Natural killer cell (primary cell): ENCODE results near the gene ATXN1. TPM values are rescaled to one million over a fixed set of nuclear protein-coding genes. Genes with fewer than 3 reads are reported as not detected.

ENCODE experiments used
- ATAC-seq, 3 donors: fragments of 150-1000 bp in 2 of 3; fragments of 200-7000 bp in 1 of 3; cut with Tn5 transposase; 1 replicate in 1 of 3; 2 replicates in 2 of 3; pipeline ENCODE4 v1.10.0; 2021; ENCODE audit warnings: mild to moderate bottlenecking in 2 of 3, moderate library complexity in 2 of 3
- DNase-seq, 2 donors: peaks; one replicate each; pipeline versions ENCODE4 v3.0.0 to v3.0.0-alpha.2; 2013 to 2021; ENCODE audit warnings: mixed read lengths in 1 of 2
- H3K27ac ChIP-seq: one replicate; pipeline ENCODE4 v1.5.1; 2013; ENCODE audit warnings: mild to moderate bottlenecking, low read length
- H3K27me3 ChIP-seq: one replicate; pipeline ENCODE4 v1.6.1; 2013; ENCODE audit warnings: low read length; ENCODE audit not compliant: control insufficient read depth, insufficient read depth
- H3K36me3 ChIP-seq: one replicate; pipeline ENCODE4 v1.6.1; 2013; ENCODE audit warnings: low read length; ENCODE audit not compliant: control insufficient read depth, insufficient read depth
- H3K4me1 ChIP-seq: one replicate; pipeline ENCODE4 v1.6.1; 2013; ENCODE audit warnings: low read length; ENCODE audit not compliant: control insufficient read depth, insufficient read depth
- H3K4me3 ChIP-seq: one replicate; pipeline ENCODE4 v1.5.1; 2013; ENCODE audit warnings: low read length
- H3K9me3 ChIP-seq: one replicate; pipeline ENCODE4 v1.6.1; 2013; ENCODE audit warnings: low read length; ENCODE audit not compliant: control insufficient read depth, insufficient read depth
- H3K27ac Mint-ChIP-seq, 2 donors: one replicate each; pipeline ENCODE4 v1.8.0; 2022; ENCODE audit warnings: mild to moderate bottlenecking in 2 of 2, mixed read lengths in 2 of 2, moderate library complexity in 1 of 2
- H3K27me3 Mint-ChIP-seq, 2 donors: one replicate each; pipeline ENCODE4 v1.8.0; 2022; ENCODE audit warnings: low read depth in 2 of 2, mixed read lengths in 2 of 2
- H3K36me3 Mint-ChIP-seq: one replicate; pipeline ENCODE4 v1.8.0; 2022; ENCODE audit warnings: mixed read lengths
- H3K4me1 Mint-ChIP-seq, 2 donors: one replicate each; pipeline ENCODE4 v1.8.0; 2022; ENCODE audit warnings: mixed read lengths in 2 of 2
- H3K4me3 Mint-ChIP-seq: one replicate; pipeline ENCODE4 v1.8.0; 2022; ENCODE audit warnings: mild to moderate bottlenecking, moderate library complexity, mixed read lengths
- H3K9me3 Mint-ChIP-seq, 2 donors: one replicate each; pipeline ENCODE4 v1.8.0; 2022; ENCODE audit warnings: mixed read lengths in 2 of 2
- WGBS: methylation state at CpG from one replicate; pipeline ENCODE4 v1.1.7; 2013; ENCODE audit warnings: missing lambda C conversion rate; ENCODE audit not compliant: insufficient coverage; 5-methylcytosine and 5-hydroxymethylcytosine counted together
- intact Hi-C: fragments of 100-400 bp; cut with micrococcal nuclease; formaldehyde crosslinking; loops from one replicate; pipeline ENCODE4 v1.14.2; 2022
- total RNA-seq, 4 donors: library from RNA; stranded (reverse); fragments of 120-200 nt in 1 of 4; gene quantifications; one replicate each; pipeline versions ENCODE4 v1.2.3 to v1.2.4, GENCODE V29; 2013 to 2022
- TF ChIP-seq, protein P1 (sequence below): fragments of 200-600 bp; IDR thresholded peaks from one replicate; pipeline ENCODE4 v1.8.0; 2022; ENCODE audit warnings: antibody characterized with exemption

Gene ATXN1
- total RNA-seq, 3 donors from 2014 or later (not counting 1 experiment from before 2014, with no cell fraction given) = 90.4 to 120 (median 97.9) TPM

- DNase-seq (no peak), ATAC-seq (no peak)
- 98% methylated on average over 19 of the region's 19 CpGs for WGBS
- Histone ChIP-seq H3K36me3 (no peaks in the 10 kb centered on the region), H3K27ac (no peak overlapping the region), H3K4me3 (no peak overlapping the region), H3K27me3 (no peaks in the 10 kb centered on the region), H3K9me3 (no peaks in the 10 kb centered on the region), H3K4me1 (no peaks in the 10 kb centered on the region)
- Mint-ChIP-seq H3K27ac (no peak overlapping the region), H3K36me3 (no peaks in the 10 kb centered on the region), H3K4me1 (peaks cover 4 to 10% of the 10 kb centered on the region in 2 donors), H3K9me3 (no peaks in the 10 kb centered on the region), H3K27me3 (no peaks in the 10 kb centered on the region), H3K4me3 (no peak overlapping the region)
- TF ChIP-seq, protein P1, sequence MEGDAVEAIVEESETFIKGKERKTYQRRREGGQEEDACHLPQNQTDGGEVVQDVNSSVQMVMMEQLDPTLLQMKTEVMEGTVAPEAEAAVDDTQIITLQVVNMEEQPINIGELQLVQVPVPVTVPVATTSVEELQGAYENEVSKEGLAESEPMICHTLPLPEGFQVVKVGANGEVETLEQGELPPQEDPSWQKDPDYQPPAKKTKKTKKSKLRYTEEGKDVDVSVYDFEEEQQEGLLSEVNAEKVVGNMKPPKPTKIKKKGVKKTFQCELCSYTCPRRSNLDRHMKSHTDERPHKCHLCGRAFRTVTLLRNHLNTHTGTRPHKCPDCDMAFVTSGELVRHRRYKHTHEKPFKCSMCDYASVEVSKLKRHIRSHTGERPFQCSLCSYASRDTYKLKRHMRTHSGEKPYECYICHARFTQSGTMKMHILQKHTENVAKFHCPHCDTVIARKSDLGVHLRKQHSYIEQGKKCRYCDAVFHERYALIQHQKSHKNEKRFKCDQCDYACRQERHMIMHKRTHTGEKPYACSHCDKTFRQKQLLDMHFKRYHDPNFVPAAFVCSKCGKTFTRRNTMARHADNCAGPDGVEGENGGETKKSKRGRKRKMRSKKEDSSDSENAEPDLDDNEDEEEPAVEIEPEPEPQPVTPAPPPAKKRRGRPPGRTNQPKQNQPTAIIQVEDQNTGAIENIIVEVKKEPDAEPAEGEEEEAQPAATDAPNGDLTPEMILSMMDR = no peak
- intact Hi-C loops = no loop called here
Observed at GRCh38 chr6:16352821-16353438, 408.3 kb downstream of the ATXN1 start.

GRCh38 chr6:16352258-16352635 lies 409.0 kb downstream of the ATXN1 start:
- 96% methylated on average over 5 of the region's 5 CpGs for WGBS
- TF ChIP-seq, protein P1 = no peak
- intact Hi-C loops = no loop called here

GRCh38 chr6:16349544-16349943 lies 411.7 kb downstream of the ATXN1 start:
- ATAC-seq (no peak), DNase-seq (no peak)
- Mint-ChIP-seq H3K9me3 (no peaks in the 10 kb centered on the region), H3K4me3 (no peak overlapping the region), H3K27me3 (no peaks in the 10 kb centered on the region), H3K4me1 (peaks cover 0 to 4% of the 10 kb centered on the region in 2 donors), H3K36me3 (no peaks in the 10 kb centered on the region), H3K27ac (no peak overlapping the region)
- H3K4me1 ChIP-seq = no peaks in the 10 kb centered on the region
- no peak overlapping the region for H3K4me3 ChIP-seq
- intact Hi-C loops = no loop called here
- no peaks in the 10 kb centered on the region for H3K9me3 ChIP-seq
- no peaks in the 10 kb centered on the region for H3K27me3 ChIP-seq
- TF ChIP-seq, protein P1 = no peak
- no peaks in the 10 kb centered on the region for H3K36me3 ChIP-seq
- H3K27ac ChIP-seq = no peak overlapping the region
- WGBS = 93% methylated on average over 1 of the region's 2 CpGs

More at GRCh38 chr6:16352258-16352635, 409.0 kb downstream of the ATXN1 start:
- H3K36me3 Mint-ChIP-seq = no peaks in the 10 kb centered on the region
- no peaks in the 10 kb centered on the region for H3K4me1 ChIP-seq
- no peak overlapping the region for H3K4me3 Mint-ChIP-seq
- no peaks in the 10 kb centered on the region for H3K27me3 Mint-ChIP-seq
- H3K27ac ChIP-seq = no peak overlapping the region
- no peaks in the 10 kb centered on the region for H3K27me3 ChIP-seq
- no peaks in the 10 kb centered on the region for H3K9me3 ChIP-seq
- H3K36me3 ChIP-seq = no peaks in the 10 kb centered on the region
- no peak overlapping the region for H3K4me3 ChIP-seq
- ATAC-seq (no peak), DNase-seq (no peak)
- H3K27ac Mint-ChIP-seq = no peak overlapping the region
- no peaks in the 10 kb centered on the region for H3K9me3 Mint-ChIP-seq
- peaks cover 4% of the 10 kb centered on the region in 2 donors for H3K4me1 Mint-ChIP-seq

DNA sequence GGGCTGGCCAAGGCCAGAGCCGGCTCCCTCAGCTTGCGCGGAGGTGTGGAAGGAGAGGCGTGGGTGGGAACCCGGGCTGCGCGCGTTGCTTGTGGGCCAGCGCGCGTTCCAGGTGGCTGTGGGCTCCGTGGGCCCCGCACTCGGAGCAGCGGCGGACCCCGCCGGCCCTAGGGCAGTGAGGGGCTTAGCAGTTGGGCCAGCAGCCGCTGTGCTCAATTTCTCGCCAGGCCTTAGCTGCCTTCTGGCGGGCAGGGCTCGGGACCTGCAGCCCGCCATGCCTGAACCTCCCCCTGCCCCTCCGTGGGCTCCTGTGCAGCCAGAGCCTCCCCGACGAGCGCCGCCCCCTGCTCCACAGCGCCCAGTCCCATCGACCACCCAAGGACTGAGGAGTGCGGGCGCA lies 414.4 kb downstream of the ATXN1 start:
- no peak for DNase-seq
- Histone ChIP-seq H3K27ac (no peak overlapping the region), H3K27me3 (no peaks in the 10 kb centered on the region), H3K4me3 (no peak overlapping the region), H3K9me3 (no peaks in the 10 kb centered on the region), H3K36me3 (no peaks in the 10 kb centered on the region), H3K4me1 (no peaks in the 10 kb centered on the region)
- H3K27ac Mint-ChIP-seq = no peak overlapping the region
- ATAC-seq = no peak
- 98% methylated on average over 32 of the region's 32 CpGs for WGBS
- no peaks in the 10 kb centered on the region for H3K27me3 Mint-ChIP-seq
- no peaks in the 10 kb centered on the region for H3K4me1 Mint-ChIP-seq
- no peak overlapping the region for H3K4me3 Mint-ChIP-seq
- TF ChIP-seq, protein P1 = no peak
- H3K36me3 Mint-ChIP-seq = no peaks in the 10 kb centered on the region
- no peaks in the 10 kb centered on the region for H3K9me3 Mint-ChIP-seq
- intact Hi-C loops = no loop called here
